Activated CD8-positive, alpha-beta memory T cell treated with anti-CD3 and anti-CD28 coated beads, Interleukin-2, amount 50 U/mL, for 1 hour (primary cell): ENCODE results near the gene XYLT2.
"Not testable (repeated sequence)": the region's sequence is repeated elsewhere in the genome, so short reads cannot be mapped to it uniquely, and the experiment has no call there.

Experiments used
- DNase-seq: peaks from one replicate; pipeline ENCODE4 v3.0.0-alpha.2; 2020; ENCODE audit errors: extremely low read depth

The XYLT2 gene

GRCh38 chr17:50389534-50389933 is 43.6 kb downstream of the XYLT2 start:
- DNase-seq: no peak

- no peak for DNase-seq
These were observed 46.7 kb downstream of the XYLT2 start for GRCh38 chr17:50392621-50393020.

- DNase-seq: no peak
These were observed 47.8 kb downstream of the XYLT2 start for GRCh38 chr17:50393700-50394099.

GRCh38 chr17:50394711-50395110 is 48.8 kb downstream of the XYLT2 start:
- no peak for DNase-seq

- DNase-seq: no peak
These were observed 50.6 kb downstream of the XYLT2 start for GRCh38 chr17:50396261-50397110.

GRCh38 chr17:50397111-50397918 is 51.4 kb downstream of the XYLT2 start, which contains the start of gene LRRC59:
Gene LRRC59, minus strand, starts transcription at chr17:50397523. Its CDS starts 206 bp downstream, at chr17:50397317.
- peak; percentile 56 for DNase-seq

- no peak for DNase-seq
These were observed 52.0 kb downstream of the XYLT2 start for GRCh38 chr17:50397919-50398285.

- DNase-seq: not testable (repeated sequence)
These were observed 52.7 kb downstream of the XYLT2 start for GRCh38 chr17:50398672-50399071.

- not testable (repeated sequence) for DNase-seq
These were observed 53.7 kb downstream of the XYLT2 start for GRCh38 chr17:50399591-50399990.

- not testable (repeated sequence) for DNase-seq
These were observed 59.4 kb downstream of the XYLT2 start for GRCh38 chr17:50405351-50405750.

GRCh38 chr17:50406578-50406977 is 60.7 kb downstream of the XYLT2 start:
- DNase-seq: no peak

- no peak for DNase-seq
These were observed 62.0 kb downstream of the XYLT2 start for GRCh38 chr17:50407921-50408320.
